OCI-LY7 (cell line): ENCODE measurements around the gene TLE1. TPM values are rescaled to one million over a fixed set of nuclear protein-coding genes. Genes with fewer than 3 reads are reported as not detected.

ENCODE experiments used
- BruUV-seq: library from RNA; stranded (reverse); fragments of 400-500 nt; replicated peaks from 2 replicates; lab custom pipeline; 2021; lab: Mats Ljungman, UMichigan
- CTCF ChIA-PET: fragments of 300-600 bp; sonication (Branson Sonifier 250); formaldehyde crosslinking; loops from one replicate; lab custom pipeline; 2022; ENCODE audit warnings: antibody characterized with exemption; ENCODE audit not compliant: unreplicated experiment; lab: Charles Lee
- POLR2A ChIA-PET: fragments of 300-600 bp; sonication (Branson Sonifier 250); formaldehyde crosslinking; loops from one replicate; lab custom pipeline; 2022; ENCODE audit warnings: antibody characterized with exemption; lab: Charles Lee
- DNase-seq: peaks from one replicate; pipeline ENCODE4 v3.0.0-alpha.2; 2015; ENCODE audit warnings: low spot score
- H2AFZ ChIP-seq: fragments of 200-600 bp; sonication (generic), shearing (Covaris generic); 2 replicates; pipeline ENCODE4 v1.6.1; 2014; ENCODE audit warnings: mild to moderate bottlenecking, antibody characterized with exemption, low read length, moderate library complexity
- H3K27ac ChIP-seq: fragments of 200-600 bp; sonication (generic); 2 replicates; pipeline ENCODE4 v1.5.1; 2014; ENCODE audit warnings: mixed run types, low read depth, mild to moderate bottlenecking, moderate library complexity, low read length, inconsistent platforms; ENCODE audit not compliant: poor library complexity, severe bottlenecking
- H3K36me3 ChIP-seq: fragments of 200-600 bp; sonication (generic); 2 replicates; pipeline ENCODE4 v1.6.1; 2014; ENCODE audit warnings: mild to moderate bottlenecking, antibody characterized with exemption, low read length, moderate library complexity, mixed read lengths; ENCODE audit not compliant: insufficient read depth
- H3K4me1 ChIP-seq: fragments of 200-600 bp; sonication (generic); 2 replicates; pipeline ENCODE4 v1.5.1; 2014; ENCODE audit warnings: mild to moderate bottlenecking, low read length; ENCODE audit not compliant: insufficient read depth, poor library complexity, severe bottlenecking
- H3K4me2 ChIP-seq: fragments of 200-600 bp; sonication (generic); 2 replicates; pipeline ENCODE4 v1.6.1; 2014; ENCODE audit warnings: mild to moderate bottlenecking, low read length
- H3K4me3 ChIP-seq: fragments of 200-600 bp; sonication (generic); 2 replicates; pipeline ENCODE4 v1.5.1; 2014; ENCODE audit warnings: mild to moderate bottlenecking, low read depth, low read length; ENCODE audit not compliant: poor library complexity, severe bottlenecking
- H3K79me2 ChIP-seq: fragments of 200-600 bp; sonication (generic); 2 replicates; pipeline ENCODE4 v1.6.1; 2016; ENCODE audit warnings: low read depth, mild to moderate bottlenecking, low read length, moderate library complexity, mixed read lengths; ENCODE audit not compliant: insufficient read depth
- H3K9me2 ChIP-seq: fragments of 200-600 bp; sonication (generic); 2 replicates; pipeline ENCODE4 v1.6.1; 2016; ENCODE audit warnings: mild to moderate bottlenecking, low read length, mixed read lengths; ENCODE audit not compliant: insufficient read depth
- H3K9me3 ChIP-seq: fragments of 200-600 bp; sonication (generic); 2 replicates; pipeline ENCODE4 v1.6.1; 2014; ENCODE audit warnings: mild to moderate bottlenecking, mixed run types, low read length, mixed read lengths
- H4K20me1 ChIP-seq: fragments of 200-600 bp; sonication (generic); 2 replicates; pipeline ENCODE4 v1.6.1; 2014; ENCODE audit warnings: mild to moderate bottlenecking, antibody characterized with exemption, low read length, moderate library complexity, mixed read lengths; ENCODE audit not compliant: insufficient read depth
- CTCF ChIP-seq: fragments of 200-600 bp; sonication (generic); conservative IDR thresholded peaks from 2 replicates; pipeline ENCODE4 v1.5.1; 2014; ENCODE audit warnings: mild to moderate bottlenecking, antibody characterized with exemption, low read length, moderate library complexity, mixed read lengths
- EZH2phosphoT487 ChIP-seq: fragments of 200-600 bp; sonication (generic); IDR thresholded peaks from 2 replicates; pipeline ENCODE4 v1.6.1; 2018; ENCODE audit warnings: low read depth, borderline replicate concordance, mild to moderate bottlenecking, mixed run types, antibody characterized with exemption, low read length, moderate library complexity, mixed read lengths
- intact Hi-C: fragments of 100-400 bp; cut with micrococcal nuclease; formaldehyde crosslinking; loops from one replicate; pipeline ENCODE4 v1.10.0; 2022; ENCODE audit not compliant: unreplicated experiment
- total RNA-seq, 2 experiments: library from RNA; depleted of rRNA in 1 of 2; stranded (reverse); fragments of >200 nt in 1 of 2; shearing (Covaris generic) in 1 of 2; gene quantifications; 2 replicates each; pipeline ENCODE4 v1.2.3, GENCODE V29; 2014 to 2022

Gene TLE1
- total RNA-seq, 2 experiments from 2014 or later, result 0.13 TPM; not detected in 1

- ChIA-PET POLR2A (no interaction called here), CTCF (no interaction called here)
- TF ChIP-seq CTCF (no peak), EZH2phosphoT487 (no peak)
- no peaks in the 10 kb centered on the region for H3K36me3 ChIP-seq
- H3K4me3 ChIP-seq, result no peak overlapping the region
- no TSS peak for BruUV-seq
- H4K20me1 ChIP-seq, result no peaks in the 10 kb centered on the region
- no peaks in the 10 kb centered on the region for H3K9me3 ChIP-seq
- H3K27ac ChIP-seq, result no peak overlapping the region
- H3K4me1 ChIP-seq, result no peaks in the 10 kb centered on the region
- H3K79me2 ChIP-seq, result no peaks in the 10 kb centered on the region
- no peak overlapping the region for H3K4me2 ChIP-seq
- intact Hi-C loops, result no loop called here
- no peak overlapping the region for H2AFZ ChIP-seq
- DNase-seq, result no peak
- H3K9me2 ChIP-seq, result no peaks in the 10 kb centered on the region
These were observed 136.8 kb downstream of the TLE1 start for GRCh38 chr9:81552581-81552991.

- intact Hi-C loops, result no loop called here
- no peak for DNase-seq
- no peaks in the 10 kb centered on the region for H4K20me1 ChIP-seq
- H3K36me3 ChIP-seq, result no peaks in the 10 kb centered on the region
- no peak overlapping the region for H3K4me3 ChIP-seq
- ChIA-PET POLR2A (no interaction called here), CTCF (no interaction called here)
- no peaks in the 10 kb centered on the region for H3K4me1 ChIP-seq
- BruUV-seq, result no TSS peak
- H3K9me2 ChIP-seq, result no peaks in the 10 kb centered on the region
- H3K79me2 ChIP-seq, result no peaks in the 10 kb centered on the region
- TF ChIP-seq EZH2phosphoT487 (no peak), CTCF (no peak)
- H3K27ac ChIP-seq, result no peak overlapping the region
- no peak overlapping the region for H3K4me2 ChIP-seq
- H2AFZ ChIP-seq, result no peak overlapping the region
- H3K9me3 ChIP-seq, result no peaks in the 10 kb centered on the region
These were observed 139.2 kb downstream of the TLE1 start for GRCh38 chr9:81550207-81550583.

- no peaks in the 10 kb centered on the region for H3K4me1 ChIP-seq
- BruUV-seq, result no TSS peak
- ChIA-PET POLR2A (no interaction called here), CTCF (no interaction called here)
- H4K20me1 ChIP-seq, result no peaks in the 10 kb centered on the region
- no peaks in the 10 kb centered on the region for H3K9me3 ChIP-seq
- H3K4me2 ChIP-seq, result no peak overlapping the region
- TF ChIP-seq EZH2phosphoT487 (no peak), CTCF (no peak)
- H3K9me2 ChIP-seq, result no peaks in the 10 kb centered on the region
- no peak overlapping the region for H3K4me3 ChIP-seq
- H2AFZ ChIP-seq, result no peak overlapping the region
- H3K79me2 ChIP-seq, result no peaks in the 10 kb centered on the region
- no peak overlapping the region for H3K27ac ChIP-seq
- DNase-seq, result no peak
- intact Hi-C loops, result no loop called here
- H3K36me3 ChIP-seq, result no peaks in the 10 kb centered on the region
These were observed 139.7 kb downstream of the TLE1 start for GRCh38 chr9:81549500-81550206.
